ENCODE data around the gene JMJD6. TPM values are rescaled to one million over a fixed set of nuclear protein-coding genes. Genes with fewer than 3 reads are reported as not detected.

The JMJD6 gene
- total RNA-seq, 3 donors from 2014 or later = 13.1 to 34.1 (median 25.6) TPM

DNA sequence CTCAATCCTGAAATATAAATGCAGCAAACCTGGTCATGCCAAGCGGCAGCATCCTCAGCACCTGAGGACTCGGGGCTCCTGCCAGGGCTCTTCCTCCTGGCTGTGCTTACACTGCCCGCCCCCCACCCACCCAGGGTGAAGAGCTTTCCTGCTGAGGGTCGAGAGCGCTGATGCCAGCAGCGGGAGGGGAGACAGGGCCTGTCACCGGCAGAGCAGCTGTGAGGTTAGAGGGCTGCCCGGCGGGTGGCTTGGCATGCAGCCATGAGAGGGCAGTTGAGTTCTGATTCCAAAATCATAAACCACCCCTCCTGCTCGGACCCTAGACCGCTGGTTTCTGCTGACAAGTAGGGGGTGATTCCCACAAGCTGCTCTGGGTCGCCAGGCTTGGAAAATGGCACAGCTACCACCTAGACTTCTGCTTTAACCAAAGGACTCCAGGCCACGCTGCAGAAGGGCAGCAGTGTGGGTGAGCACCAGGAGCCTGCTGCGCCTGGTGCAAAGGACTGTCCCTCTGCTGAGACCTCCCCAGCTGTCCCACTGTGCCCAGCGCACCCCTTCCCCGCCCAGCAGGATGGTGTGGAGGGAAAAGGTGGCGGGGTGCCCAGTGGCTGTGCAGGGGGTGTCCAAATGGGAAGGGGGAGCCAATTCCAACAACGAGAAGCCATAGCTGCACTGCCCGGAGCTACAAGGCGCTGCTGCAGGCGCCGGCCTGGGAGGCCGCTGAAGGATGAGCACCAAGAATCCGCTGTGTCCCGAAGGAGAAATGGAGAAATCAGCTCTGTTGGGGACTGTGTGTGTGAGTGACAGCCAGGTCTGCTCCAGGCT lies 42.3 kb downstream of the JMJD6 start:
- DNase-seq (ENCODE audit: low spot score in 2 of 2) = no peak
- Histone ChIP-seq H3K4me3 (no peak overlapping the region), H3K36me3 (no peaks in the 10 kb centered on the region), H3K9me3 (no peaks in the 10 kb centered on the region), H3K27me3 (no peaks in the 10 kb centered on the region), H3K27ac (no peak overlapping the region), H3K4me1 (peaks cover 0 to 4% of the 10 kb centered on the region in 2 donors)
- TF ChIP-seq POLR2A (IDR thresholded peaks at IDR 0.05) (no peak), POLR2AphosphoS5 (IDR thresholded peaks at IDR 0.05) (no peak)
- TF ChIP-seq, protein P1, sequence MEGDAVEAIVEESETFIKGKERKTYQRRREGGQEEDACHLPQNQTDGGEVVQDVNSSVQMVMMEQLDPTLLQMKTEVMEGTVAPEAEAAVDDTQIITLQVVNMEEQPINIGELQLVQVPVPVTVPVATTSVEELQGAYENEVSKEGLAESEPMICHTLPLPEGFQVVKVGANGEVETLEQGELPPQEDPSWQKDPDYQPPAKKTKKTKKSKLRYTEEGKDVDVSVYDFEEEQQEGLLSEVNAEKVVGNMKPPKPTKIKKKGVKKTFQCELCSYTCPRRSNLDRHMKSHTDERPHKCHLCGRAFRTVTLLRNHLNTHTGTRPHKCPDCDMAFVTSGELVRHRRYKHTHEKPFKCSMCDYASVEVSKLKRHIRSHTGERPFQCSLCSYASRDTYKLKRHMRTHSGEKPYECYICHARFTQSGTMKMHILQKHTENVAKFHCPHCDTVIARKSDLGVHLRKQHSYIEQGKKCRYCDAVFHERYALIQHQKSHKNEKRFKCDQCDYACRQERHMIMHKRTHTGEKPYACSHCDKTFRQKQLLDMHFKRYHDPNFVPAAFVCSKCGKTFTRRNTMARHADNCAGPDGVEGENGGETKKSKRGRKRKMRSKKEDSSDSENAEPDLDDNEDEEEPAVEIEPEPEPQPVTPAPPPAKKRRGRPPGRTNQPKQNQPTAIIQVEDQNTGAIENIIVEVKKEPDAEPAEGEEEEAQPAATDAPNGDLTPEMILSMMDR (IDR thresholded peaks at IDR 0.05) = no peak
- intact Hi-C loops (cut with DNase I; ENCODE audit: low total_unique reads) = no loop called here

DNA sequence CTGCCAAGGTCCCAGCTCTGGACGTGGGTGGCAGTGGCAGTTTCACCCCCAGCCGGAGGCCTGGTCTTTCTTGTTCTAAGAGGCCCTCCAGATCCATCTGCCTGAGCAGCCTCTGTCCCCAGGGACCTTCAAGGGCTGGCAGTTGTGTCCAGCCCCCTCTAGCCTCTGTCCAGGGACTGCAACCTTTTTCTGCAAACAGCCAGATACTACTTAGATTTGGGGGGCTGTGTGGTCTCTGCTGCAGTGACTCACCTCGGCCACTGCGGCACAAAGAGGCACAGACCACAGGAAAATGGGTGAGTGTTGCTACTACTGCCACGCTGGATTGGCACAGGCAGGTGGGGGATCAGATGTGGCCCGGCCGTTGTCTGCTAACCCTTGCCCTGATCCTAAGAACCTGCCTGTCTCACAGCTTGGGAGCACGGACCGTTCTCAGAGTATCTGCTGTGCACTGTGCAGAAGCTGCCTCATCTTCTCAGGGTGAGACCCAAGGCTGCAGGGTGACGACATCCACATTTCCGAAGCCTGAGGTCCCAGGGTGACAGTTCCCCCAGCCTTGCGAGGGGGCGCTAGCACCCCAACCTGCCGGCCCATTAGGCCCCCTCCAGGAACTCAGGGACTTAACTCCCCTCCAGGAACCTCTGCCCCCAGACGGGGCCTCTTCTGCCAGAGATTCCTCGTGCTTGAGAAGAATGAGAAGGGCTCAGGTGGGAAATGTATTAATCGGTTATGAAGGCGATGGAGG lies 43.2 kb downstream of the JMJD6 start:
- no peaks in the 10 kb centered on the region for H3K27me3 ChIP-seq
- intact Hi-C loops (cut with DNase I; ENCODE audit: low total_unique reads) = no loop called here
- no peaks in the 10 kb centered on the region for H3K36me3 ChIP-seq
- H3K4me3 ChIP-seq = no peak overlapping the region
- no peaks in the 10 kb centered on the region for H3K9me3 ChIP-seq
- H3K4me1 ChIP-seq = no peaks in the 10 kb centered on the region
- H3K27ac ChIP-seq = peak overlapping the region in 1 of 2 donors; percentile 10
- TF ChIP-seq POLR2A (IDR thresholded peaks at IDR 0.05) = no peak
- TF ChIP-seq POLR2AphosphoS5 (IDR thresholded peaks at IDR 0.05) = no peak
- TF ChIP-seq, protein P1 (IDR thresholded peaks at IDR 0.05) = no peak
- no peak for DNase-seq (ENCODE audit: low spot score in 2 of 2)

DNA sequence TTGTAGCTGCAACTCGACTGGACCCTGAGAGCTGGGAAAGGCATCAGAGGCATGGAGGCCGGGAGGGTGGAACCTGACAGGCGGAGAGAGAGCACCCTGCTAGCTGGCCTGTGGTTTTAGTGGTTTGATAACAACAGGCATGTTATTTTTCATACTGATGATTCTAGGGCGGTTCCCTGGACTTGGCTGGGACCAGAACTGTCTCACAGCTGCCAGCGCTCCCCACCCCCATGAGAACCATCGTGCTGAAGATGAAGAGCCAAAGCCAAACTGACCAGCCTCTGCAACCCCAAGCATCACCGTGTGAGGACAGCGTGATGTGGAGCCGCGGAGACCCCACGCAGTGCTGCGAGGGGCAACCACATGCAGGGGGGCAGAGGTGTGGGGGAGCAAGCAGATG lies 44.1 kb downstream of the JMJD6 start:
- Histone ChIP-seq H3K9me3 (no peaks in the 10 kb centered on the region), H3K27ac (peak overlapping the region in 1 of 2 donors; percentile 10), H3K27me3 (no peaks in the 10 kb centered on the region), H3K36me3 (no peaks in the 10 kb centered on the region), H3K4me1 (no peaks in the 10 kb centered on the region), H3K4me3 (no peak overlapping the region)
- intact Hi-C loops (cut with DNase I; ENCODE audit: low total_unique reads) = no loop called here
- TF ChIP-seq POLR2AphosphoS5 (IDR thresholded peaks at IDR 0.05) = no peak
- TF ChIP-seq, protein P1 (IDR thresholded peaks at IDR 0.05) = no peak
- no peak for TF ChIP-seq POLR2A (IDR thresholded peaks at IDR 0.05)
- no peak for DNase-seq (ENCODE audit: low spot score in 2 of 2)

DNA sequence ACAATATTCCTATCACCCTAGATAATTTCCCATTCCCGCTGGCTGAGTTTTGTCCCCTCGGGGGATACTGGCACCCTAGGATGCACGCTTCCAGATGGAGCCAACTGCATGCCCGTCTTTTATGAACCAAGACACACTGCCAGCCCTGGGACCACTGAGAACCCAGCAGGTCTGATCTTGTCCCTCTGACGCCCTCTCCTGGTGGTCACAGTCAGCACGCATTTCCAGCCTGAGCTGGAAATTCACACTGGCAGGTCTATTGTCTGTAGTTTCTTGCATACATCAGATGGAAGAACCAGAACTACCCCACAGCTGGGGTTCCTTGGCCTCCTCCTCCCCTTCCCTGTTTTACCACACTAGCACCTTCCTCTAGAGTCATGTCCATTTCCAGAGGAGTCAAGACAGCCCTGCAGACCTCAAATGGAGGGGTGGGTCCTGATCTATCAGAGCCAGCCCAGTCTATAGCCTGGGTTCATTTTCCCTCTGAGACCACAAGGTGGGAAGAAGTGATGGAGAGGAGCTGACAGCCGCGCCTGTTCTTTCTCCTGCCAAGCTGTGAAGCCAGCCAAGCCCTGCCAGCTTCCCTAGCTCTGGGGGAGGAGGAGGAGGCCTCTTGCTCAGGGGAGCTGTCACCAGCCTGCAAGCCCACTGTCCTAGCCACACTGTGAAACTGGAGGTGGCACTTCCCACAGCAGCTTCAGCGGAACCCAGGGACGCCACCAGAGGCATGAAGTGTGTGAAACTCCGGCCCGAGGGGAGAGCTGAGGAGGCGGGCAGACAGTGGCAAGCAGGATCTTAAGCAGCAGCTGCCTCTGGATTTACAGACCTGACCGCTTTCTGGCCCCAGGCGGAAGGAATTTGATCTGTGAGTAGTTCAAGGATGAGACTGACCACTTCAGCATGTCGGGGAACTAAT lies 44.9 kb downstream of the JMJD6 start:
- intact Hi-C loops (cut with DNase I; ENCODE audit: low total_unique reads) = no loop called here
- DNase-seq (ENCODE audit: low spot score in 2 of 2) = no peak
- H3K27ac ChIP-seq = peak overlapping the region in 1 of 2 donors; percentile 10
- TF ChIP-seq, protein P1 (IDR thresholded peaks at IDR 0.05) = peak; percentile 12 to 53 (median 51)
- no peak for TF ChIP-seq POLR2A (IDR thresholded peaks at IDR 0.05)
- TF ChIP-seq POLR2AphosphoS5 (IDR thresholded peaks at IDR 0.05) = peak in 1 of 3 donors; percentile 15
- H3K36me3 ChIP-seq = no peaks in the 10 kb centered on the region
- no peaks in the 10 kb centered on the region for H3K9me3 ChIP-seq
- no peak overlapping the region for H3K4me3 ChIP-seq
- no peaks in the 10 kb centered on the region for H3K4me1 ChIP-seq
- no peaks in the 10 kb centered on the region for H3K27me3 ChIP-seq

Data from breast epithelium (tissue), 4 donors.